Measurements from ENCODE around the gene DBN1. TPM values are rescaled to one million over a fixed set of nuclear protein-coding genes. Genes with fewer than 3 reads are reported as not detected.

The DBN1 gene
- total RNA-seq, 1 donor from 2014 or later: 371 TPM

DNA sequence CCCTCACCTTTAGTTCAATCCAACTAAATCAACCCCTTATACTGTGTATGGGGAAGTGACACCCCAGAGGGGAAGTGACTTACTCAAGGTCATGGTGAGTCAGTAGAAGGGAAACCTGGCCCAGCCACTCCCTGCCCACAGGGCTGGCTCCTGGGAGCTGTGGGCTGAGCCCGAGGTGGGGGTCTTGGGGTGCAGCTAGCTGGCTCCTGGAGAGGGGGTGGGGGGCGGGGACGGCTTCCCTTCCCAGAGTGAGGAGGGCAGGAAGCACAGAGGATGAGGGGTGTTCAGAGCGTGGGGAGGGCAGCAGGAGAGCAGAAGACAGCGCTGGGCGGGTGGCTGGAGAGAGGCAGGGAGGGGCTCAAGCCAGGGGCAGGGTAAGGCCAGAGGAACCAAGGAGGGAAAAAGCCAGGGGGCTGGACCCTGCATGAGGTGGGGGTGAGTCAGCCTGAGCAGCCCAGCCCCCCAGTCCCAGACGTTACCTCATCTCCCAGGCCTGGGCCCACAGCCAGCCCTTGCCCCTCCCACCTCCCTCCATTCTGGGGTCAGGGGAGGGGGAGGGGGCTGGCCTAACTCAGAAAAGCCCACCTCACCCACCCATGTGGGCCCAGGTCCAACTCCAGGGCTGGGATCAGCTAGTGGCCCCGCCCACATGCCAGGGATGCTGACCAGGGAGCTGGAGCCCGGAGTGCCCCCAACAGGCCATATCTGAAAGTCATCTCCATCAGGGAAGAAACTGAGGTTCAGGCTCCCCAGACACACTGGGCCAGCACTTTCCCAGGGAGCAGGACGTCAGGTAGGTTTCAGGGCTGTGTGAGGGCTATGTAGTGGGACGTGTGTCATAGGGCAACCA lies 21.1 kb upstream of the DBN1 start:
- Histone ChIP-seq H4K20me1 (ENCODE audit: insufficient read depth, low read length) (peaks cover 51% of the 10 kb centered on the region), H3K27me3 (ENCODE audit: insufficient read depth, low read length) (no peaks in the 10 kb centered on the region), H3K36me3 (ENCODE audit: insufficient read depth, low read length) (peaks cover 19% of the 10 kb centered on the region), H3K9ac (ENCODE audit: low read length) (peak overlapping the region; percentile 89), H3K27ac (ENCODE audit: low read depth, low read length) (peak overlapping the region; percentile 94), H2AFZ (ENCODE audit: low read depth, low read length) (no peak overlapping the region), H3K4me1 (ENCODE audit: insufficient read depth, low read length) (peaks cover 71% of the 10 kb centered on the region), H3K4me2 (ENCODE audit: low read length) (peak overlapping the region; percentile 96), H3K79me2 (ENCODE audit: insufficient read depth, low read length) (peaks cover 76% of the 10 kb centered on the region), H3K9me3 (ENCODE audit: insufficient read depth, low read depth, low read length) (no peaks in the 10 kb centered on the region), H3K4me3 (ENCODE audit: insufficient read depth, low read depth, low read length) (peak overlapping the region; percentile 82)
- peak; percentile 88 for DNase-seq (ENCODE audit: low read depth)
- H3K4me1 Mint-ChIP-seq (ENCODE audit: low read depth, unreplicated experiment): peaks cover 39% of the 10 kb centered on the region
- peaks cover 4% of the 10 kb centered on the region for H3K36me3 Mint-ChIP-seq (ENCODE audit: low read depth, unreplicated experiment)
- no peaks in the 10 kb centered on the region for H3K9me3 Mint-ChIP-seq (ENCODE audit: unreplicated experiment)
- H3K4me3 Mint-ChIP-seq (ENCODE audit: unreplicated experiment): peak overlapping the region; percentile 69
- TF ChIP-seq EZH2 (IDR thresholded peaks at IDR 0.05; ENCODE audit: insufficient read depth, low read length): no peak
- TF ChIP-seq, protein P1, sequence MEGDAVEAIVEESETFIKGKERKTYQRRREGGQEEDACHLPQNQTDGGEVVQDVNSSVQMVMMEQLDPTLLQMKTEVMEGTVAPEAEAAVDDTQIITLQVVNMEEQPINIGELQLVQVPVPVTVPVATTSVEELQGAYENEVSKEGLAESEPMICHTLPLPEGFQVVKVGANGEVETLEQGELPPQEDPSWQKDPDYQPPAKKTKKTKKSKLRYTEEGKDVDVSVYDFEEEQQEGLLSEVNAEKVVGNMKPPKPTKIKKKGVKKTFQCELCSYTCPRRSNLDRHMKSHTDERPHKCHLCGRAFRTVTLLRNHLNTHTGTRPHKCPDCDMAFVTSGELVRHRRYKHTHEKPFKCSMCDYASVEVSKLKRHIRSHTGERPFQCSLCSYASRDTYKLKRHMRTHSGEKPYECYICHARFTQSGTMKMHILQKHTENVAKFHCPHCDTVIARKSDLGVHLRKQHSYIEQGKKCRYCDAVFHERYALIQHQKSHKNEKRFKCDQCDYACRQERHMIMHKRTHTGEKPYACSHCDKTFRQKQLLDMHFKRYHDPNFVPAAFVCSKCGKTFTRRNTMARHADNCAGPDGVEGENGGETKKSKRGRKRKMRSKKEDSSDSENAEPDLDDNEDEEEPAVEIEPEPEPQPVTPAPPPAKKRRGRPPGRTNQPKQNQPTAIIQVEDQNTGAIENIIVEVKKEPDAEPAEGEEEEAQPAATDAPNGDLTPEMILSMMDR (IDR thresholded peaks at IDR 0.05; ENCODE audit: insufficient read depth, low read depth, low read length): peak; percentile 21
- H3K27me3 Mint-ChIP-seq (ENCODE audit: low read depth, unreplicated experiment): no peaks in the 10 kb centered on the region
- H3K27ac Mint-ChIP-seq (ENCODE audit: unreplicated experiment): peak overlapping the region; percentile 92
- FAIRE-seq: no peak

DNA sequence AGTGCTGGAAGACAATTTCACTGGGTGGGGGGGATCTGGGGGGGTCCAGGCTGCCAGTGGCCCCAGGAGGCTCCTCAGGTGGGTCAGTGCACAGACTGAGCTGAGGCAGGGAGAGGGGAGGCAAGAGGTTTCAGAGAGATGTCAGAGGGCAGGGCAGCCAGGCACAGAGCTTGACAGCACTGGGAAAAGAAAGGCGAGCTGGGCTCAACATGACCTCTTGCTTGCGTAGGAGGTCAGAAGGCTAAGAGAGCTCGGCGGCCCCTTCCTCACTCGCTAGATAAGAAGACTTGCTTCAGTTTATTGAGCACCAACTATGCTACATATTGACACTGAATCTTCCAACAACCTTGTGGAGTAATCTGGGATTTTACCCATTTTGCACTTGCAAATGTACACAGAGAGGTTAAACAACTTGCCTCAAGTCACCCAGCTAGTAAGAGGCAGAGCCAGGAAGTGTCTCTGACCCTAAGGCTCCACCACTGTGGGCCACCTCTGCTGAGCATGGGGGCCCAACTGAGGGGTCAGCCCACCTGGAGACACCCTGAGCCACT lies 20.4 kb upstream of the DBN1 start:
- Histone ChIP-seq H3K4me2 (ENCODE audit: low read length) (peak overlapping the region; percentile 96), H3K9ac (ENCODE audit: low read length) (peak overlapping the region; percentile 89), H3K4me3 (ENCODE audit: insufficient read depth, low read depth, low read length) (peak overlapping the region; percentile 26), H2AFZ (ENCODE audit: low read depth, low read length) (no peak overlapping the region), H3K9me3 (ENCODE audit: insufficient read depth, low read depth, low read length) (no peaks in the 10 kb centered on the region), H3K27ac (ENCODE audit: low read depth, low read length) (peak overlapping the region; percentile 94), H4K20me1 (ENCODE audit: insufficient read depth, low read length) (peaks cover 58% of the 10 kb centered on the region), H3K36me3 (ENCODE audit: insufficient read depth, low read length) (peaks cover 24% of the 10 kb centered on the region), H3K79me2 (ENCODE audit: insufficient read depth, low read length) (peaks cover 83% of the 10 kb centered on the region), H3K4me1 (ENCODE audit: insufficient read depth, low read length) (peaks cover 73% of the 10 kb centered on the region), H3K27me3 (ENCODE audit: insufficient read depth, low read length) (no peaks in the 10 kb centered on the region)
- H3K4me3 Mint-ChIP-seq (ENCODE audit: unreplicated experiment): peak overlapping the region; percentile 64
- H3K36me3 Mint-ChIP-seq (ENCODE audit: low read depth, unreplicated experiment): peaks cover 4% of the 10 kb centered on the region
- DNase-seq (ENCODE audit: low read depth) (no peak), FAIRE-seq (no peak)
- peak overlapping the region; percentile 92 for H3K27ac Mint-ChIP-seq (ENCODE audit: unreplicated experiment)
- H3K27me3 Mint-ChIP-seq (ENCODE audit: low read depth, unreplicated experiment): no peaks in the 10 kb centered on the region
- no peak for TF ChIP-seq EZH2 (IDR thresholded peaks at IDR 0.05; ENCODE audit: insufficient read depth, low read length)
- TF ChIP-seq, protein P1 (IDR thresholded peaks at IDR 0.05; ENCODE audit: insufficient read depth, low read depth, low read length): no peak
- H3K9me3 Mint-ChIP-seq (ENCODE audit: unreplicated experiment): no peaks in the 10 kb centered on the region
- peaks cover 36% of the 10 kb centered on the region for H3K4me1 Mint-ChIP-seq (ENCODE audit: low read depth, unreplicated experiment)

Measured in astrocyte (in vitro differentiated cells and primary cell).